GM19438 (cell line): Measurements from ENCODE around the gene IPO13.

Source experiments
- ATAC-seq: cut with Tn5 transposase; IDR thresholded peaks from one replicate; pipeline ENCODE4 v1.9.1; 2021; ENCODE audit warnings: low read depth; ENCODE audit not compliant: unreplicated experiment

IPO13 gene

GRCh38 chr1:43984855-43985254 is 38.1 kb downstream of the IPO13 start:
- no peak for ATAC-seq

- no peak for ATAC-seq
Observed at GRCh38 chr1:43985984-43986595, 39.3 kb downstream of the IPO13 start.

GRCh38 chr1:43986712-43987111 is 40.0 kb downstream of the IPO13 start:
- ATAC-seq = no peak

- no peak for ATAC-seq
Observed at GRCh38 chr1:43987159-43987902, 40.6 kb downstream of the IPO13 start.

- ATAC-seq = no peak
Observed at GRCh38 chr1:43990271-43991199, 43.8 kb downstream of the IPO13 start.

GRCh38 chr1:43991200-43991475 is 44.4 kb downstream of the IPO13 start:
- no peak for ATAC-seq

- peak; percentile 76 for ATAC-seq
Observed at GRCh38 chr1:43991476-43992231, 44.9 kb downstream of the IPO13 start, which contains the start of gene CCDC24. Gene CCDC24 (plus strand): TSS chr1:43991599. CDS start chr1:43991879, 280 bp downstream.

- no peak for ATAC-seq
Observed at GRCh38 chr1:43992232-43992995, 45.7 kb downstream of the IPO13 start.

GRCh38 chr1:43993206-43993914 is 46.6 kb downstream of the IPO13 start:
- no peak for ATAC-seq

GRCh38 chr1:43994071-43994470 is 47.3 kb downstream of the IPO13 start:
- ATAC-seq = no peak

GRCh38 chr1:43994794-43995790 is 48.3 kb downstream of the IPO13 start:
- no peak for ATAC-seq

- ATAC-seq = no peak
Observed at GRCh38 chr1:43995984-43996732, 49.4 kb downstream of the IPO13 start.

GRCh38 chr1:43996733-43997115 is 50.0 kb downstream of the IPO13 start:
- no peak for ATAC-seq

GRCh38 chr1:43997295-43997999 is 50.7 kb downstream of the IPO13 start:
- no peak for ATAC-seq

- ATAC-seq = no peak
Observed at GRCh38 chr1:43998000-43998378, 51.2 kb downstream of the IPO13 start.

- ATAC-seq = no peak
Observed at GRCh38 chr1:43999455-43999854, 52.7 kb downstream of the IPO13 start.

- no peak for ATAC-seq
Observed at GRCh38 chr1:44000122-44000665, 53.4 kb downstream of the IPO13 start.
